Lung (tissue), 12 donors: Measurements from ENCODE around the gene ENAM. TPM values are rescaled to one million over a fixed set of nuclear protein-coding genes. Genes with fewer than 3 reads are reported as not detected.

Experiments
- ATAC-seq: fragments of 200-7000 bp; cut with Tn5 transposase; one replicate; pipeline ENCODE4 v1.9.1; 2020; ENCODE audit warnings: moderate number of reproducible peaks; ENCODE audit not compliant: insufficient read depth, low FRiP score
- DNase-seq, 3 donors: peaks; one replicate each; pipeline ENCODE4 v3.0.0-alpha.2; 2013 to 2017
- H3K27ac ChIP-seq, 2 donors: one replicate each; pipeline ENCODE4 v1.5.1; 2013; ENCODE audit warnings: mild to moderate bottlenecking in 2 of 2, moderate library complexity in 2 of 2, control low read depth in 1 of 2, inconsistent platforms in 1 of 2, low read depth in 1 of 2, low read length in 1 of 2
- H3K27me3 ChIP-seq, 3 donors: one replicate each; pipeline ENCODE4 v1.5.1; 2013; ENCODE audit warnings: low read length in 2 of 3; ENCODE audit not compliant: control insufficient read depth in 3 of 3, insufficient read depth in 3 of 3
- H3K36me3 ChIP-seq, 4 donors: one replicate each; pipeline ENCODE4 v1.5.1; 2013; ENCODE audit warnings: low read length in 4 of 4, mild to moderate bottlenecking in 1 of 4, moderate library complexity in 1 of 4; ENCODE audit not compliant: control insufficient read depth in 4 of 4, insufficient read depth in 4 of 4
- H3K4me1 ChIP-seq, 5 donors: one replicate each; pipeline ENCODE4 v1.5.1; 2013; ENCODE audit warnings: low read length in 5 of 5, mild to moderate bottlenecking in 2 of 5, moderate library complexity in 1 of 5; ENCODE audit not compliant: control insufficient read depth in 5 of 5, insufficient read depth in 5 of 5
- H3K4me3 ChIP-seq: one replicate; pipeline ENCODE4 v1.5.1; 2013; ENCODE audit warnings: mild to moderate bottlenecking, control low read depth, moderate library complexity
- H3K9ac ChIP-seq, 2 donors: one replicate each; pipeline ENCODE4 v1.5.1; 2013; ENCODE audit warnings: low read length in 2 of 2, control low read depth in 1 of 2; ENCODE audit not compliant: insufficient read depth in 1 of 2
- H3K9me3 ChIP-seq, 4 donors: one replicate each; pipeline ENCODE4 v1.5.1; 2013; ENCODE audit warnings: low read length in 3 of 4, mild to moderate bottlenecking in 1 of 4, moderate library complexity in 1 of 4; ENCODE audit not compliant: control insufficient read depth in 4 of 4, insufficient read depth in 3 of 4
- CTCF ChIP-seq: IDR thresholded peaks from 2 replicates; pipeline ENCODE4 v1.5.1; 2012; ENCODE audit warnings: mild to moderate bottlenecking; ENCODE audit errors: control extremely low read depth, extremely low read depth
- WGBS, 2 donors: extraction: QIAGEN DNeasy Blood & Tissue Kit; methylation state at CpG; one replicate each; pipeline ENCODE4 v1.1.7; 2013; 5-methylcytosine and 5-hydroxymethylcytosine counted together
- polyA plus RNA-seq, 2 donors: library from polyadenylated mRNA; stranded (reverse); fragments of 200-250 nt; gene quantifications; one replicate each; pipeline ENCODE4 v1.2.1, GENCODE V29; 2013
- total RNA-seq, 2 donors: library from RNA; depleted of rRNA in 1 of 2; stranded (reverse); fragments of >200 nt in 1 of 2; gene quantifications; one replicate each; pipeline ENCODE4 v1.2.1, GENCODE V29; 2014 to 2021
- donor health status: control.
- donor health status: control.
- donor health status: Bipolar disorder and iron deficiency.
- donor health status: healthy.
- donor health status: DM: yes; HTN: yes; CAD: no.

The ENAM gene
- total and polyA plus RNA-seq, 4 donors, result 0.06 to 0.28 (median 0.09) TPM

GRCh38 chr4:70613306-70614183 is 15.0 kb upstream of the ENAM start:
- ATAC-seq (no peak), DNase-seq (peak; percentile 82 to 92 (median 90))
- peaks cover 0 to 31% (median 4%) of the 10 kb centered on the region in 5 donors for H3K4me1 ChIP-seq
- no peak for TF ChIP-seq CTCF
- no peaks in the 10 kb centered on the region for H3K36me3 ChIP-seq
- no peak overlapping the region for H3K4me3 ChIP-seq
- H3K27ac ChIP-seq, result no peak overlapping the region
- peak overlapping the region in 1 of 2 donors; percentile 68 for H3K9ac ChIP-seq
- WGBS, 2 donors, result 26% methylated on average over 9 of the region's 9 CpGs
- no peaks in the 10 kb centered on the region for H3K27me3 ChIP-seq
- no peaks in the 10 kb centered on the region for H3K9me3 ChIP-seq

- H3K27ac ChIP-seq, result no peak overlapping the region
Measured at GRCh38 chr4:70614184-70614555, 14.4 kb upstream of the ENAM start.

GRCh38 chr4:70619288-70619687 is 9.3 kb upstream of the ENAM start:
- DNase-seq, result no peak
- TF ChIP-seq CTCF, result no peak
- 93 to 97% methylated on average over 4 of the region's 4 CpGs for WGBS, 2 donors
- H3K27ac ChIP-seq, result no peak overlapping the region
- no peak overlapping the region for H3K4me3 ChIP-seq
- peaks cover 0 to 13% (median 0%) of the 10 kb centered on the region in 5 donors for H3K4me1 ChIP-seq
- H3K9me3 ChIP-seq, result no peaks in the 10 kb centered on the region
- no peaks in the 10 kb centered on the region for H3K27me3 ChIP-seq
- no peak for ATAC-seq
- H3K36me3 ChIP-seq, result no peaks in the 10 kb centered on the region
- no peak overlapping the region for H3K9ac ChIP-seq

More at GRCh38 chr4:70614184-70614555, 14.4 kb upstream of the ENAM start:
- Histone ChIP-seq H3K27me3 (no peaks in the 10 kb centered on the region), H3K9me3 (no peaks in the 10 kb centered on the region), H3K9ac (peak overlapping the region in 1 of 2 donors; percentile 68), H3K36me3 (no peaks in the 10 kb centered on the region), H3K4me3 (no peak overlapping the region), H3K4me1 (peaks cover 0 to 31% (median 4%) of the 10 kb centered on the region in 5 donors)
- ATAC-seq, result peak; percentile 58
- peak; percentile 37 to 89 (median 88) for DNase-seq
- no peak for TF ChIP-seq CTCF
- 62 to 64% methylated on average over 3 of the region's 3 CpGs for WGBS, 2 donors
